Suppressor macrophage treated with lipopolysaccharide for 1 hour (primary cell): ENCODE data around the gene POLR3GL.
"Not testable (repeated sequence)": the region's sequence is repeated elsewhere in the genome, so short reads cannot be mapped to it uniquely, and the experiment has no call there.

Source experiments
- DNase-seq, 3 donors: peaks; one replicate each; pipeline ENCODE4 v3.0.0-alpha.2; 2020 to 2022

Gene POLR3GL

DNA sequence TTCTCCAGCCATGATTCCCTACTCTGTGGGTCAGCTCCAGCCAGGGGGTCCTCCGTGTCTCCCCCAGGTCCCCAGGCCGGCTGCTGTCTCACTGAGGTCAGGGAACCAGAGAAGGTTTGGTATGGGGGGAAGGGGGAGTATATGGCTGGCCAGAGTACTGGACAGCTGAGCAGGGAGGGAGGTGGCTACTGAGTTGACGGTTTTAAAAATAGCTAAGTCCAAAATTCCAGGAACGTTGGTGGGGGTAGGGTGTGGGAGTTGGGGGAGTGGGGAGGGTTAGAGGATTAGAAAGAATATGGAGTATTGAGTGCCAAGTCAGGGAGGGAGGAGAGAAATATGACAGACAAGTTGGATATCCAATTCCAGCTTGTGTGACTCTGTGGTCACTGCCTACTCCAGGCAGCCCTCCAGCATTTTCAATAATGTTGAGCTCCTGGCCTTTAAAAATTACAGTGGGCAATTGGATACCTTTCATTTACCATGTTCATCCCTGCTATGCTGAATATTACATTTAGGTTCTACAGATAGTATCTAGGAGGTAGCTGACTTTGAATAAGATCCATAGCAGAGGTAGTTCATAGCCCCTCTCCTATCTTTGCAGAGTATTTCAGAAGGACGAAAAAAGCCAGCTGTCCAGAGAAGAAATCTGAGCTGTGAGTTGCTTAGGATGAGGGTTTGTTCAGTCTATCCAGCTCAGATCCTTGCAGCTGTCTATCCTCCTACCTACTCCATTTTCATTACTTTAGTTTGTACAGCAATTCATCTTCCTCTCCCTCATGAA, 57.3 kb downstream of the POLR3GL start, which contains the start of gene HJV:
Gene HJV (minus strand): TSS at position 114 of the 781 bp plus-strand sequence. CDS start 1,504 bp downstream, outside the sequence.
- DNase-seq, result no peak

DNA sequence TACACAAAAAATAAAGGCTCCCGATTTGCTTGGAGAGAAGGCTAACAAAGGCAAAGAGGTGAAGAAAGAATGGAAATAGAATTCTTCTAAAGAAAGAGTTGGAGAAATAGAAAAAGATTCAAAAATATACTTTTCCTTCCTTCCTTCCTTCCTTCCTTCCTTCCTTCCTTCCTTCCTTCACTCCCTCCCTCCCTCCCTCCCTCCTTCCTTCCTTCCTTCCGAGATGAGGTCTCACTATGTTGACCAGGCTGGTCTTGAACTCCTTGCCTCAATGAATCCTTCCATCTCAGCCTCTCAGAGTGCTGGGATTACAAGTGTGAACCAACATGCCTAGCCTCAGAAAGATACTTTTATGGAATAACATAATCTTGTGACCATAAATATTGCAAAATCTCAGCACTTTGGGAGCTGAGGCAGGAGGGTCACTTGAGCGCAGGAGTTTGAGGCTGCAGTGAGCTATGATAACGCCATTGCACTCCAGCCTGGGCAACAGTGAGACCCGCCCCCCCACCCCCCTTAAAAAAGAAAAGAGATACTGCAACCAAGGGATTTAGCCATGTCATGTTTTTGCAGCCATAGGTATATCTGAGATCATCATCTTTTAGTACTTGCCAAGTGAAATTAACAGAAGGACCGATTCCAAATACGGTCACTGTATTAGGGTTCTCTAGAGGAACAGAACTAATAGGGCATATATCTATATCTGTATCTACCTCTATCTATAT, 58.1 kb downstream of the POLR3GL start:
- no peak for DNase-seq

DNA sequence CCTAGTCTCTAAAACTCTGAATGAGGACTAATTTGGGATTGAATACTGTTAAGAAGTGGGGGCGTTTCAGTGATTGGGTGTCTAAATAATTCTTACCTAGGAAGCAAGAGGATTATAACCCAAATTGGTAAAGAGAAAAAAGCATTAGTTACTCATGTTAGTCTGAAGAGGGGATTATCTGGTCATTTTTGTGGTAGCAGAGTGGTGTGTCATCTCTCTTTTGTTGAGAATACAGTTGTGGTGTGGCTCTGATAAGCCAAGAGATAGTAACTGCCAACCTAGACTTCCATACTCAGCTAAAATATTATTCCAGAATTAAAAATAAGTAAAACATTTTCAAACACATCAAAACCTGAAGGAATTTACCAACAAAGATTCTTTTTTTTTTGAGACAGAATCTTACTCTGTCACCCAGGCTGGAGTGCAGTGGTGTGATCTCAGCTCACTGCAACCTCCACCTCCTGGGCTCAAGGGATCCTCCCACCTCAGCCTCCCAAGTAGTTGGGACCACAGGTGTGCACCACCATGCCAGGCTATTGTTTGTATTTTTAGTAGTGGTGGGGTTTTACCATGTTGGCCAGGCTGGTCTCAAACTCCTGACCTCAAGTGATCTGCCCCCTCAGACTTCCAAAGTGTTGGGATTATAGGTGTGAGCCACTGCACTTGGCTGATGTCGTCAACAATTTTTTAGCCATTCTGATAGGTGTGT, 61.5 kb downstream of the POLR3GL start:
- not testable (repeated sequence) for DNase-seq

DNA sequence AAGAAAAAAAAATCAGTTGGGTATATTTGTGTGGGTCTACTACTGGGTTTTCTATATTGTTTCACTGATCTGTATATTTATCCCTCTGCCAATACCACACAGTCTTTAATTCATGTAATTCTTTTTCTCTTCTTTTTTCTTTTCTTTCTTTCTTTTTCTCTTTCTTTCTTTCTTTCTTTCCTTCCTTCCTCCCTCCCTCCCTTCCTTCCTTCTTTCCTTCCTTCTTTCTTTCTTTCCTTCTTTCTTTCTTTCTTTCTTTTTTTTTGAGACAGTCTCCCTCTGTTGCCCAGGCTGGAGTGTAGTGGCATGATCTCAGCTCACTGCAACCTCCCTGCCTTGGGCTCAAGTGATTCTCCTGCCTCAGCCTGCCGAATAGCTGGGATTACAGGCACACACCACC, 62.2 kb downstream of the POLR3GL start:
- not testable (repeated sequence) for DNase-seq
